Stimulated activated CD8-positive, alpha-beta memory T cell treated with anti-CD3 and anti-CD28 coated beads, Interleukin-2, amount 100 ng/mL, for 1 hour (primary cell): ENCODE measurements around the gene MDGA2.

Experiments used
- DNase-seq, 2 donors: peaks; one replicate each; pipeline ENCODE4 v3.0.0-alpha.2; 2020; ENCODE audit warnings: low read depth in 2 of 2

MDGA2 gene

GRCh38 chr14:47149326-47149725, 526.1 kb downstream of the MDGA2 start:
- DNase-seq, result no peak

- no peak for DNase-seq
Observed at GRCh38 chr14:47148686-47149085, 526.7 kb downstream of the MDGA2 start.

GRCh38 chr14:47120645-47121044, 554.8 kb downstream of the MDGA2 start:
- no peak for DNase-seq

GRCh38 chr14:47103771-47104170, 571.6 kb downstream of the MDGA2 start:
- no peak for DNase-seq

GRCh38 chr14:47102472-47102871, 572.9 kb downstream of the MDGA2 start:
- DNase-seq, result no peak

GRCh38 chr14:47085678-47086077, 589.7 kb downstream of the MDGA2 start:
- DNase-seq, result no peak

GRCh38 chr14:47065326-47065725, 610.1 kb downstream of the MDGA2 start:
- DNase-seq, result no peak

GRCh38 chr14:47060050-47060449, 615.4 kb downstream of the MDGA2 start:
- no peak for DNase-seq

GRCh38 chr14:47057364-47057763, 618.0 kb downstream of the MDGA2 start:
- DNase-seq, result no peak

GRCh38 chr14:47044841-47045240, 630.6 kb downstream of the MDGA2 start:
- no peak for DNase-seq

GRCh38 chr14:47040550-47040949, 634.9 kb downstream of the MDGA2 start:
- DNase-seq, result no peak

GRCh38 chr14:47039336-47039735, 636.1 kb downstream of the MDGA2 start:
- DNase-seq, result no peak

GRCh38 chr14:47022721-47023120, 652.7 kb downstream of the MDGA2 start:
- DNase-seq, result no peak

- DNase-seq, result no peak
Observed at GRCh38 chr14:47020500-47020899, 654.9 kb downstream of the MDGA2 start.

- DNase-seq, result no peak
Observed at GRCh38 chr14:47012533-47013280, 662.7 kb downstream of the MDGA2 start.

- no peak for DNase-seq
Observed at GRCh38 chr14:47009615-47010014, 665.8 kb downstream of the MDGA2 start.

GRCh38 chr14:47008732-47009131, 666.7 kb downstream of the MDGA2 start:
- no peak for DNase-seq

- DNase-seq, result no peak
Observed at GRCh38 chr14:46999661-47000060, 675.7 kb downstream of the MDGA2 start.

GRCh38 chr14:46989566-46989965, 685.8 kb downstream of the MDGA2 start:
- no peak for DNase-seq

GRCh38 chr14:46988312-46988711, 687.1 kb downstream of the MDGA2 start:
- DNase-seq, result no peak

GRCh38 chr14:46985529-46986380, 689.6 kb downstream of the MDGA2 start:
- no peak for DNase-seq

- no peak for DNase-seq
Observed at GRCh38 chr14:46973295-46973694, 702.1 kb downstream of the MDGA2 start.

GRCh38 chr14:46964378-46964777, 711.0 kb downstream of the MDGA2 start:
- no peak for DNase-seq
